ENCODE data around the gene OR4X2.

OR4X2 gene

GRCh38 chr11:48248902-48249301 is 4.0 kb downstream of the OR4X2 start:
- no peak for ATAC-seq
- no peak for TF ChIP-seq SNAI2 (CRISPR knock-in tag; IDR thresholded peaks at IDR 0.05)
- no peak for TF ChIP-seq CREB5 (CRISPR knock-in tag; IDR thresholded peaks at IDR 0.05; ENCODE audit: low read depth)
- no peak for TF ChIP-seq ISL1 (CRISPR knock-in tag; IDR thresholded peaks at IDR 0.05)
- TF ChIP-seq TSHZ2 (CRISPR knock-in tag; IDR thresholded peaks at IDR 0.05): no peak

GRCh38 chr11:48261600-48261999 is 16.7 kb downstream of the OR4X2 start:
- no peak for TF ChIP-seq ISL1 (CRISPR knock-in tag; IDR thresholded peaks at IDR 0.05)
- TF ChIP-seq ESRRG (CRISPR knock-in tag; IDR thresholded peaks at IDR 0.05): no peak
- no peak for TF ChIP-seq ZNF70 (CRISPR knock-in tag; IDR thresholded peaks at IDR 0.05)
- no peak for TF ChIP-seq ZNF565 (CRISPR knock-in tag; conservative IDR thresholded peaks at IDR 0.05; ENCODE audit: low read depth)
- TF ChIP-seq CREB5 (CRISPR knock-in tag; IDR thresholded peaks at IDR 0.05; ENCODE audit: low read depth): no peak
- TF ChIP-seq TCF4 (CRISPR knock-in tag; IDR thresholded peaks at IDR 0.05; ENCODE audit: borderline replicate concordance): no peak
- no peak for TF ChIP-seq TOX (CRISPR knock-in tag; IDR thresholded peaks at IDR 0.05; ENCODE audit: borderline replicate concordance)
- no peak for TF ChIP-seq RARB (CRISPR knock-in tag; IDR thresholded peaks at IDR 0.05)
- no peak for TF ChIP-seq OSR1 (CRISPR knock-in tag; IDR thresholded peaks at IDR 0.05)
- TF ChIP-seq PPARA (CRISPR knock-in tag; IDR thresholded peaks at IDR 0.05; ENCODE audit: borderline replicate concordance): no peak
- no peak for TF ChIP-seq CSDC2 (CRISPR knock-in tag; IDR thresholded peaks at IDR 0.05)
- TF ChIP-seq ZFP3 (CRISPR knock-in tag; IDR thresholded peaks at IDR 0.05): no peak
- no peak for TF ChIP-seq ZNF8 (CRISPR knock-in tag; IDR thresholded peaks at IDR 0.05)
- no peak for TF ChIP-seq GLIS3 (CRISPR knock-in tag; IDR thresholded peaks at IDR 0.05)
- no peak for TF ChIP-seq POU6F1 (CRISPR knock-in tag; IDR thresholded peaks at IDR 0.05; ENCODE audit: borderline replicate concordance, low read depth)
- TF ChIP-seq BACH2 (CRISPR knock-in tag; IDR thresholded peaks at IDR 0.05; ENCODE audit: borderline replicate concordance): no peak
- no peak for TF ChIP-seq PATZ1 (CRISPR knock-in tag; IDR thresholded peaks at IDR 0.05; ENCODE audit: borderline replicate concordance)
- no peak for TF ChIP-seq ZFP30 (CRISPR knock-in tag; IDR thresholded peaks at IDR 0.05)
- TF ChIP-seq CSRNP3 (CRISPR knock-in tag; IDR thresholded peaks at IDR 0.05): no peak

GRCh38 chr11:48263423-48263911 is 18.6 kb downstream of the OR4X2 start, which contains the start of gene OR4X1:
Gene OR4X1, plus strand, starts transcription at chr11:48263861. Its CDS starts 0 bp downstream, at chr11:48263861.
- ATAC-seq: no peak
- TF ChIP-seq BACH2 (CRISPR knock-in tag; IDR thresholded peaks at IDR 0.05; ENCODE audit: borderline replicate concordance) (no peak), ESRRG (CRISPR knock-in tag; IDR thresholded peaks at IDR 0.05) (no peak), ZNF565 (CRISPR knock-in tag; conservative IDR thresholded peaks at IDR 0.05; ENCODE audit: low read depth) (no peak), PATZ1 (CRISPR knock-in tag; IDR thresholded peaks at IDR 0.05; ENCODE audit: borderline replicate concordance) (no peak), ZNF8 (CRISPR knock-in tag; IDR thresholded peaks at IDR 0.05) (no peak), TSHZ2 (CRISPR knock-in tag; IDR thresholded peaks at IDR 0.05) (no peak), RARB (CRISPR knock-in tag; IDR thresholded peaks at IDR 0.05) (no peak), CSDC2 (CRISPR knock-in tag; IDR thresholded peaks at IDR 0.05) (no peak), GLIS3 (CRISPR knock-in tag; IDR thresholded peaks at IDR 0.05) (no peak)

More at GRCh38 chr11:48261600-48261999, 16.7 kb downstream of the OR4X2 start:
- no peak for ATAC-seq

Measured in SK-N-SH treated with all-trans-retinoic acid at 6 μM for 48 hours (cell line).